ENCODE data around the gene BID. TPM values are rescaled to one million over a fixed set of nuclear protein-coding genes. Genes with fewer than 3 reads are reported as not detected.

The BID gene
- total RNA-seq, 2 experiments from 2014 or later: 19.6 to 22.0 TPM

DNA sequence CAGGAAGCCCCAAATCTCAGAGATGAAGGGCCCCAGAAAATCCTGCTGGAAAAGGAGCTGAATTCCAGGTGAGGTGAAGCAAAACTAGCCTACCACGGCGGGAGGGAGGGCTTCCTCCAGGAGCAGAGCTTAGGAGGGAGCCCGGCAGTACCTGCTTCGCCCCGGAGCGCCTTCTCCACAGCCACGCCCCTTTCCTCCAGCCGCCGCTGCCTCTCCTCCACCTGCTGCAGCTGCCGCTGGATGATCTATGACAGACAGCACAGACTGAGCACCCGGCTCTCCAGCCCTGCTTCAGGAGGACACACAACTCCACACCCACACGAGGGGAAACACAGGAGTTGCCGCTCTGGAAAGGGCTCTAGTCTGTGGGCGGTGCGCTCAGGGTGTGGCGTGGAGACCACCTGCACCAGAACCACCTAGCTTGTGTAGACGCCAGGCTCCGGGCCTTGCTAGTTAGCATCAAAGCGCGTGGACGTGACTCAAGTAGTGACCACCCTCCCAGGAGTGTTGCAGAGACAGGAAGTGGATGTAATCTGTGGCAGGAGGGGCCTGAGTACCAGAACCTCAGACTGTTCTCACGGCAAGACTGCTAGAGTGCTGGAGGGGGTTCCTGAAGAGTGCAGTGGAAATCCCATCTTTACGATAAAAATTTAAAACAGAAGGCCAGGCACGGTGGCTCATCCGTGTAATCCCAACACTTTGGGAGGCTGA lies 34.6 kb upstream of the BID start:
- H3K27me3 Mint-ChIP-seq: no peaks in the 10 kb centered on the region
- H3K36me3 Mint-ChIP-seq: no peaks in the 10 kb centered on the region
- no peaks in the 10 kb centered on the region for H3K4me1 Mint-ChIP-seq
- no peak for DNase-seq
- no peak overlapping the region for H3K27ac Mint-ChIP-seq
- no peak overlapping the region for H3K4me3 Mint-ChIP-seq
- no peaks in the 10 kb centered on the region for H3K9me3 Mint-ChIP-seq

DNA sequence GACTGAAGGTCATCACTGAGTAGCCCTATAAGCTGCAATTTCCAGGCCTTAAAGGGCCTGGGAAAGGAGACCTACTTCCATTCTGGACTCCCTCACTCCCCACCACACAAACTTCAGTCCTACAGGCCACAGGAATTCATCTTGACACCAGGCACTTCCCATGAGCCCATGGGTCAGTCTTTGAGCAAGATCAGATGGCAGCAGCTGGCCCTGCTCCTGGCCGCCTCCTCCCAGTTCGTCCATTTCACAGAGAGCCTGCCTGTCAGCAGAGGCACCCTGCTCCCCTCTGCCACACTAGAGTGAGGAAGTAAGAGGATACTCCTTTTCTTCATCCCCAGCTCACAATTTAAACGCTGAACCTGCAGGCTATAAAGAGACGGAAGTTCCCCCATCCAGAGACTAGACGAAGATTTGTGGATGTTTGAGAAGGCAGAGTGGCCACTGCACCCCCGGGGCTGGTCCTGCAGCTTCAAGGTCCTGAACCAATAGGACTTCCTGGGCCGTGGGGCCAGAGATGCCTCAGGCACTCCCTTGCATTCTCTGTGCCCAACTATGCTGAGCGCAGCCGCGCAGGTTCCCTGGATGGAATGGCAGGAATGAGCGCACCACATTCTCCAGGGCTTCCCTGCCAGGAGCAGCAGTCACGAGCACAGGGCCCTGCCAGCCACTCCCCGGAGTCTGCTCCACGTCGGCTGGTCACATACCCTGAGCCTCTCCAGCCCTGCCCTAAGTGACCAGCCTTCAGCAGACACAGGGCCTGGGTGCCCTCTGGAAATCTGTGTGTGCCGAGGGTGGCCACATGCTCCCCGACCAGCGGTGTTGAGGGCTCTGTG lies 33.5 kb upstream of the BID start:
- Mint-ChIP-seq H3K27ac (no peak overlapping the region), H3K9me3 (no peaks in the 10 kb centered on the region), H3K4me3 (no peak overlapping the region), H3K4me1 (no peaks in the 10 kb centered on the region), H3K27me3 (no peaks in the 10 kb centered on the region), H3K36me3 (no peaks in the 10 kb centered on the region)
- DNase-seq: no peak

DNA sequence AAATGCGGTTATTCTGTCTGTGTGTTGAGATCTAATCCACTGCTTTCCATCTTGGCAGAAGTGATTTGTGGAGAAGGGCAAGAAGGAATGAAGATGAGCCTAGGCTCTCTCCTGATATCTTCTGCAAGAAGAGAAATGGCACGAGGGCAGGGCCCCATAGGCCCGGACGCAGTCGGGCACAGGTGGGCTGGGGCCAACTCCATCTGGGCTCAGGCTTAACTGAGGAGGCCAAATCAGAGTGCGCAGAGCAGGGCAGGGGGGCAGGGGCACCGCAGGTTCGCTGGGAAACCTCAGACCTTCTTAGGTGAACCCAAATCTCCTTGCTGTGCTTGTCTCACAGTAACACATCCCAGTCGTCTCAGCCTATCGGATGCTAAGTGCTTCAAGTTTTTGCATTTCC lies 32.8 kb upstream of the BID start:
- Mint-ChIP-seq H3K36me3 (no peaks in the 10 kb centered on the region), H3K9me3 (no peaks in the 10 kb centered on the region)
- DNase-seq: no peak

DNA sequence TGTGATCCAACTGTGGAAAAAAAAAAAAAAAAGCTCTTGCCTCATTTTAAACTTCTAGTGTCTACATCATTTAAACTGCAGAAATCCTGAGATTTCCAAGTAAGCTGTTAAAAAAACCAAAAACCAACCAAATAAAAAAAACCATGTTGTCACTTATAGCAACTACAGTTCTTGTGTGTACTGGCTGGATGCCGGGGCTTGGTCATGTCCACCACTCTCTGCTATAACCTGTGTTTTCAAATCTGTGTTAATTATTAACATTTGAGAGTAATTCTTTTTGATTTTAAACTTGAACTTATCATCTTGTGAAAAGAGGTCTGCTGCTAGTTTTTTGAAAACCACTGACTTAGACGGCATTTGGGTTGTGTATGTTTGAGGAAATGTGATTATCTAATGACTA lies 32.2 kb upstream of the BID start:
- no peak overlapping the region for H3K27ac Mint-ChIP-seq
- no peaks in the 10 kb centered on the region for H3K9me3 Mint-ChIP-seq
- H3K27me3 Mint-ChIP-seq: no peaks in the 10 kb centered on the region
- no peaks in the 10 kb centered on the region for H3K36me3 Mint-ChIP-seq
- no peaks in the 10 kb centered on the region for H3K4me1 Mint-ChIP-seq
- H3K4me3 Mint-ChIP-seq: no peak overlapping the region
- no peak for DNase-seq

More for the DNA sequence above, 32.8 kb upstream of the BID start:
- H3K4me3 Mint-ChIP-seq: no peak overlapping the region
- H3K27me3 Mint-ChIP-seq: no peaks in the 10 kb centered on the region
- no peaks in the 10 kb centered on the region for H3K4me1 Mint-ChIP-seq
- no peak overlapping the region for H3K27ac Mint-ChIP-seq

DNA sequence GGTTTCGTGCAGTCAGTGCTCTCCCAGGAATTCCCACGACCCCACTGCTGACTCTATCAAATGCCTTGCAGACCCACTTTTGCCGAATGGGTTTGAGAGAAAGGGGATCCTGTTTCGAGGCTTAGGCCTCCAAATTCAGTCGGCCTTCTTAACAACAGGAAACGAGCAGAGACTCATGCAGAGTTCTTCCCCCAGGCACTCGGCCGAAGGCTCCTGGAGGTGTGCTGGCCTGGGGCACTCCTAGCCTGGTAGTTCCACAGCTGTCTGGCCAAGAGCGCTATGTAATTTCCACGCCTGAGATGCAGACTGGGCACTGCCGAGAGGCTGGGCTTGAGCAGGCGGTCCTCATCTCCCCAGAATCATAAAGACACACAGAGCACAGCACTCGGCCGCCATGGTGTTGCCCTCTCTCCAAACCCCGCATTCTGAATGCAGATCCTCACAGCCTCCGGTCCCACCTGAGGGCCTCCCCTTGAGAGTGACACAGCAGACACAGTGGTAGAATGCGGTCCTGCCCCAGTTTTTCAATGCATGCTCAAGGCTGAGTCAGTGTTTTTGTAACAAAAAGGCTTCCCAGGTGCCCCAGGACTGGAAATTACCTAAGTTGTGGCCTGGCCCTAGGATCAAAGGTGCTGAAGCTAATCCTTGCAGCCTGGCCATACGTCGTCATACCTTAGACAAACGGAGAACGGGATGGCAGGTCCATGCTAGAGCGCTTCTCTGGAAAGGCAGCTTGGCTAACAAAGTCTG lies 30.2 kb upstream of the BID start:
- Mint-ChIP-seq H3K27ac (no peak overlapping the region), H3K36me3 (no peaks in the 10 kb centered on the region), H3K27me3 (no peaks in the 10 kb centered on the region), H3K4me1 (peaks cover 3% of the 10 kb centered on the region), H3K4me3 (no peak overlapping the region), H3K9me3 (no peaks in the 10 kb centered on the region)
- DNase-seq: no peak

DNA sequence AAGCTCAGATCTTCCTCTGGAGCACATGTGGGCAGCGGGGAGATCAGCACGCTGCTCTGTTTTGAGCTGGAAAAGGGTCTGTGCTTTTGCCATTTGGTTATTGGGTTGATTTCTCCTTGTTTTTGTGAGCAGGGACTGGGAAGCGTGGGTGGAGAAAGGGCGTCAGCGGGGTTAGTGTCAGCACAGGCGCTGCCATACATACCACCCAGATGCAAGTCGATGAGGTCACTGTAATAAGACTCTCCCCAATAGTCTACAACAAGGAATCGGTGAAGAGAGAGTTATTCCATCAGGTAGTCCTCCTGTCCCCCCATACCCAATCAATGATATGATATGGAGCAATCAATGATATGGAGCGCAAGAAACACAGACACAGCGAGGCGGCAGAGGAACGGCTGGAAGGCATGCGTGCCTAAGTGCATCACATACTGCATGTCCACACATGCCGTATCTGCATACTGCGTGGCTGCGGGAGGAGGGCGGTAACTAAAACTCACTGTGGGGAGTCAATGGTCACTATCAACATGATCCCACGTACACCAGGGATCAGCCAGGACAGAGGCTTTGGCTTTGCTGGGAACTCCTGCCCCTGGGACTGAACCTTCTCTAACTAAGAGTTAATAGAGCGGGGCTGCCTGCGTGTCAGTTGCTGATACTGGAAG lies 29.5 kb upstream of the BID start:
- Mint-ChIP-seq H3K4me3 (no peak overlapping the region), H3K27me3 (no peaks in the 10 kb centered on the region), H3K9me3 (no peaks in the 10 kb centered on the region), H3K4me1 (peaks cover 3% of the 10 kb centered on the region), H3K27ac (no peak overlapping the region), H3K36me3 (no peaks in the 10 kb centered on the region)
- no peak for DNase-seq

DNA sequence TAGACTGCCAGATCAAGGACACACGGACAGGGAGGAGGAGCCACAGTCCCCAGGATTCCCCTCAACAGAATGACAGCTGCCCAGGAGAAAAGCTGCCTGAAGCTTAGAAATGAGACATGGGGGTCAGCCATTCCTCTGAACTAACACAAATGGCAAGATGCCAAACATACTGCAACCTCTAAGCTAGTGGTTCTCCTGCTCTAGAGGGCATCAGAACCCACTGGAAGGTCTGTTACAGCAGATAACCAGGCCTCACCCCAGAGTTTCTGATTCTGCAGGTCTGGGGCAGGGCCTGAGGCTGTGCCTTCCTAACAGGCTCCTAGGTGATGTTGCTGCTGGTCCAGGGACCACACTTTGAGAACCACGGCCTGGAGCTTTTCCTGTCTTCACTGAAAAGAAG lies 28.6 kb upstream of the BID start:
- Mint-ChIP-seq H3K27me3 (no peaks in the 10 kb centered on the region), H3K27ac (no peak overlapping the region), H3K36me3 (no peaks in the 10 kb centered on the region), H3K9me3 (no peaks in the 10 kb centered on the region), H3K4me3 (no peak overlapping the region), H3K4me1 (peaks cover 7% of the 10 kb centered on the region)
- no peak for DNase-seq

DNA sequence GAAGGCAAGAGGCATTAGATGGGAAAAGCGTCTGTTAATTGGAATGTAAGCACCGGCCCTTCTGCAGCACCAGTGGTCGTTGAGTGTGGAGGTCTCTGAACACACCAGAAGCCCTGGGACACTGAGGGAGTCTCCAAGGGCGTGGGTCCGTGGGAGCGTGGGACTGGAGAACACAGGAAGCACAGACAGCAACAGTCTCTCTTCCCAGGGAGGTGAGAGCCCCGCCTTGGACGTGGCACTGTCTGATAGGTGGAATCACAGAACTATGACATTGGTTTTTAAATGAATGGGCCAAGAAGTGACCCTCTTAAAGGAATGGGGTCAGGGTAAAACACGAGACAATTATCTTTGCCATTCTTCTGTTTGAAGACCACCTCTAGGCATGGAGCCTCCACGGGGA lies 28.1 kb upstream of the BID start:
- no peak for DNase-seq
- H3K36me3 Mint-ChIP-seq: no peaks in the 10 kb centered on the region
- no peak overlapping the region for H3K4me3 Mint-ChIP-seq
- H3K27ac Mint-ChIP-seq: no peak overlapping the region
- H3K27me3 Mint-ChIP-seq: no peaks in the 10 kb centered on the region
- H3K9me3 Mint-ChIP-seq: no peaks in the 10 kb centered on the region
- peaks cover 7% of the 10 kb centered on the region for H3K4me1 Mint-ChIP-seq

DNA sequence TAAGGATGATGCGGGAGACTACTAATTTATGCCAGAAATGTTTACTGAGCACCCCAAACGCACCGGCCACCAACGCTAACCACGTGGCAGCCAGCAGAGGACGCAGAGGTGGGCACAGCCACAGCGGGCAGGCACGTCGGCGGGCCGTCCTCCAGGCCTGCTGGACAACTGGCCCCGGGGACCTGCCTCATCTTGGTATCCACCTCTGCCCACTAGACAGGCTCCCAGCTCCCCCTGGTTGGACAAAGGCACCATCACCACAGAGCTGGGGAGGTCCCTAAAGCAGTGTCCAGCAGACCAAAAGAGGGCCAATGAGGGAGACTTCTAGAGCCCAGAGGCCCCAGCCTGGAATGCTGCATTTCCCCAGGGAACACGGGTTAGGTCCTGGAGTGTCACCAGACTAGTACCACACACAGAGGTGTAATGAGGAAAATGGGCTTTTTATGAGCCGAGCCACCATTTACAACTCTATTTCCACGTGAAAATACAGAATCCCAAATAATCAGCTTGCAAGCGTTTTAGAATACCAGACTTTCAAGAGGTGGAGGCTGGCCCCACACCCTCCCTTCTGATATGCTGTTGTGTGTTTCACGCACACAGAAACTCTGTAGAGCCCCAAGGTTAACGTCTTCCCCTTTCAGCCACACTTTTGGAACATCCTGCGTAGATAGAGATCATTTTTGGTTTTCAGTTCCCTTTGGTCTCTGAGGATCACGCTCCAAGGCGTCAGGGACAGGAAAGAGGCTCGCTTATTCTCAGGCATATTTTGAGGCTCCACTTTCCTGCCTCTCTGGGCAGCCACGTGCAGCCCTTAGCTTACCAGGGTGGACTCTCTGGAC lies 23.7 kb upstream of the BID start:
- Mint-ChIP-seq H3K9me3 (no peaks in the 10 kb centered on the region), H3K4me3 (no peak overlapping the region), H3K36me3 (peaks cover 1% of the 10 kb centered on the region), H3K4me1 (peaks cover 12% of the 10 kb centered on the region), H3K27ac (no peak overlapping the region), H3K27me3 (no peaks in the 10 kb centered on the region)
- no peak for DNase-seq

DNA sequence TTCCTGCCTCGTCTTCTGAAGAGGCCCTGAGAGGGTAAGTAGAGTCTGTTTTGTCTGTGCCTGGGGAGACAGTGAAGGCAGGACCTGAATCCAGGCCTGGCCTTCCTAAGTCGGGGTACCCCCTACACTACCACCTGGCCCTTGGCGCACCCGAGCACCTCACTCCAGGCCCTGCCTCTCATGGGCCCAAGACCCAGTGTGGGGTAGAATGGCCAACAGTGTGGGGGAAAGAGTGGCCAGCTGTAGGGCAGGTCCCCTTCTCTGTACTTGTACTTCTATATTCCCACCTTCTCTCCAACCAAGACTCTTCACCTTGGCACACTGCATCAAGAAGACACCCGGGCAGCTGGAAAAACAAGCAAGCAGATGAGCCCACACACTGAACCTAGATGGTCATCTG lies 22.4 kb upstream of the BID start:
- peaks cover 12% of the 10 kb centered on the region for H3K4me1 Mint-ChIP-seq
- H3K4me3 Mint-ChIP-seq: no peak overlapping the region
- H3K27ac Mint-ChIP-seq: no peak overlapping the region
- no peak for DNase-seq
- H3K27me3 Mint-ChIP-seq: no peaks in the 10 kb centered on the region
- no peaks in the 10 kb centered on the region for H3K9me3 Mint-ChIP-seq
- H3K36me3 Mint-ChIP-seq: peaks cover 1% of the 10 kb centered on the region

DNA sequence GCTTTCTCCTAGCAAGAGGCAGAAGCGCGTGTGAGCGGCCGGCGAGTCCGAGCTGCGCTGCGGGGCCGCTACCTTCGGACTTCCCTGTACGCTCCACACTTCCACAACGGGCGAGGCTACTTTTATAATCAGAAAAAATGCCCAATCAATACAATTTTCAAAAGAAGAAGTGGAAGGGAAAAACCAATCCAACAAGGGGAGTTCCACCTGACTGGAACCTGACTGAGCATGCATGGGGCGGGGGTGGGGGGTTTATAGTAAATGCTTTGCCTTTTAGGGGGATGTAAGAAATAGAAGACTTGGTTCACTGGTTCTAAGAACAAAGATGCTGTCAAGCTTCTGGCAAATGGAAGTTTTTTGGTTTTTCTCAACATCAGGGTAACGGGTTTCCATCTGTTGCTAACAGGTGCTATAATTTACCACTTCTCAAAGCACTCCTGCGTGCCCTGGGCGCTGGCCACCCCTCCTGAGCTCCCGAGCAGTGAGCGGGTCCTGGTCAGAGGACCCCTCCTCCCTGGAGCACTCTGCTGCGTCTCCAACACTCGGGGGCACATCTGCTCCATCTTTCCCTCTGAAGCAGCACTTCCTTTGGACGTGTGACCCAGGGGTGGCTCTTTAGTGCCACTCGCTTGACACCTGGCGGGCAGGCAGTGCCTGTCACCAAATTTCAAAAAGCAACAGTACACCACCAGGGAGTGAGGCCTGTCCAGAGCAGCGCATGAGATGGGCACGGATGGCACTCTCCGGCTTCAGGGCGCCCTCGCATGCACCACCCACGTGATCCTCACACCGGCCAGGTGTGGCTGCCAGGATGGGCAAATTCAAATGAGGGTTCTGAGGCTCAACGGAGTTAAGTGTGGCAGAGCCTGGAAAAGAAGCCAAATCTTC lies 21.6 kb upstream of the BID start:
- H3K27me3 Mint-ChIP-seq: no peaks in the 10 kb centered on the region
- H3K4me1 Mint-ChIP-seq: peaks cover 12% of the 10 kb centered on the region
- no peak overlapping the region for H3K4me3 Mint-ChIP-seq
- no peaks in the 10 kb centered on the region for H3K9me3 Mint-ChIP-seq
- peaks cover 1% of the 10 kb centered on the region for H3K36me3 Mint-ChIP-seq
- no peak for DNase-seq
- H3K27ac Mint-ChIP-seq: no peak overlapping the region

DNA sequence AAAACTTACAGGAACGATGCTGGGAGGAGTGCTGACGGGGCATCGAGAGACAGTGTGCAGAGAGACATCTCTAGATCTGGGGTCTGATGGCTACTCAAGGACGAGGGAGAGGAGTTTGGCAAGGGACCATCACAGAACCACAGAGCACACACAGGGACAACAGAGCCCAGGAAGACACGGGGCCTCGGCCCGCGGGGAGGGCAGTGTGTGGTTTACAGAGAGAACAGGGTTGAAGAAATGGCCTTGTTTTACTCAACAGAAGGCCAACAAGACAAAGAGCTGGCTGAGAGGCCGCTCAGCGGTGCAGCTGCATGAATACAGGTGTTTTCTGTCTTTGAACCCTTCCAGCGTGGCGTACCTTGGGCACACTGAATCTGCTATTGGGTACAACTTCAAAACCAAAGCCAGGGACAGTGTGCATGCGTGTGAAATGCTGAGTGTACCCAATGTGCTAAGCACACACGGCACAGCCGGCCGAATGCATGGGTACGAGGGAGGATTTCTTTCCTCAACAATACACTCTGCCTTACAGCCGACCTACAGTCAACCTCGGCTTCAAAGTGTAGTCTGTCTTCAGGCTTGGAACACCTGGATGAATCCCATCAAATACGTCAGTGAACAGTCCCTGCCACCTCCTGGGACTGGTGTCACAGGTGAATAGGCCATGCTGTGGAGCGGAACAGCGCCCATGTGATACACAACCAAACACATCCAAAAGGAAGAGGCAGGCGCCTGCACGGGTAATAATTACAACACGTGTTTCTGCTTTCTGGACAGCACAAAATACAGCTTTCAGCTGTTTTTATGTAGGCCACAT lies 20.7 kb upstream of the BID start:
- no peaks in the 10 kb centered on the region for H3K9me3 Mint-ChIP-seq
- H3K4me1 Mint-ChIP-seq: peaks cover 9% of the 10 kb centered on the region
- H3K4me3 Mint-ChIP-seq: no peak overlapping the region
- peaks cover 1% of the 10 kb centered on the region for H3K36me3 Mint-ChIP-seq
- no peak overlapping the region for H3K27ac Mint-ChIP-seq
- DNase-seq: no peak
- no peaks in the 10 kb centered on the region for H3K27me3 Mint-ChIP-seq

DNA sequence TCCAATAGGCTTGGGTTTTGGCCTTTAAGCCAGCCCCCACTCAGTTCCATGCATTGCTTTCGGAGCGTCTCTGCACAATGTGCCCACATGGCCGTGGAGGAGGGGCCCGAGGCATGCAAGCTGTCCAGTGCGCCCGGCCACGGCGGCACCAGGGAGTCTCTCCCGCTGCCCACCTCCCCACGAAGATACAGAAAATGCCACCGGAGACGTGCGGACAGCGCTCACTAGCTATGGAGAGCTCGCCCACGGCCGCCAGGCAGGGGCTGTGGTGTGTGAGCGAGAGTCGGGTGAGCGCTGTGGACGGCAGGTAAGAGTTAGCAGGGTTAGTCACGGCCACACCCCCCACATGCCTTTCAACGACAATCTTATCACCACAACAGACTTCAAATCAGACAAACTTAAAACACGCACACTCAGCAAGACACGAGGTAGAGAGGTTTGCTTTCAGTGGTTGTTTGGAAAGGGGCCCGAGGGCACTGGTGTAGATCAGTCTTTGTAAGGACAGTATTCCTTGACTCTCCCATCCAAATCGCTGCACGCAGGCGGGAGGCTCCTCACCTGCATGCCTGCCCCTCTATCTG lies 18.7 kb upstream of the BID start:
- no peaks in the 10 kb centered on the region for H3K27me3 Mint-ChIP-seq
- no peak overlapping the region for H3K4me3 Mint-ChIP-seq
- peaks cover 5% of the 10 kb centered on the region for H3K4me1 Mint-ChIP-seq
- no peaks in the 10 kb centered on the region for H3K9me3 Mint-ChIP-seq
- DNase-seq: no peak
- no peak overlapping the region for H3K27ac Mint-ChIP-seq
- H3K36me3 Mint-ChIP-seq: peaks cover 1% of the 10 kb centered on the region
